Astrocyte (in vitro differentiated cells and primary cell): ENCODE measurements around the gene LHFPL4.

Experiments used
- CTCF ChIP-seq: IDR thresholded peaks from 2 replicates; pipeline ENCODE4 v1.5.1; 2011; ENCODE audit warnings: low read depth, mild to moderate bottlenecking, inconsistent platforms, low read length, moderate library complexity; ENCODE audit not compliant: insufficient read depth
- EZH2 ChIP-seq: IDR thresholded peaks from 2 replicates; pipeline ENCODE4 v1.6.1; 2012; ENCODE audit warnings: mild to moderate bottlenecking, low read length, inconsistent platforms; ENCODE audit not compliant: insufficient read depth

GRCh38 chr3:9569054-9569453, 15.4 kb upstream of the LHFPL4 start:
- TF ChIP-seq CTCF (no peak), EZH2 (no peak)
